Erythroblast (primary cell): ENCODE results near the gene GALK1.

Source experiments
- DNase-seq, 2 experiments: peaks; one replicate each; lab custom pipeline; 2025; lab: John Stamatoyannopoulos, UW
- GATA1 ChIP-seq: IDR thresholded peaks from 2 replicates; pipeline ENCODE4 v1.6.1; 2011; ENCODE audit warnings: low read depth, mild to moderate bottlenecking, control low read depth, low read length, moderate library complexity
- POLR2A ChIP-seq: IDR thresholded peaks from 2 replicates; pipeline ENCODE4 v1.6.1; 2011; ENCODE audit warnings: mild to moderate bottlenecking, low read length

Gene GALK1

GRCh38 chr17:75799402-75799801 lies 34.4 kb upstream of the GALK1 start:
- DNase-seq = no peak
- no peak for TF ChIP-seq GATA1
- TF ChIP-seq POLR2A = no peak

- TF ChIP-seq POLR2A = no peak
- DNase-seq = no peak
Observed at GRCh38 chr17:75795820-75796607, 31.0 kb upstream of the GALK1 start.

- TF ChIP-seq GATA1 (no peak), POLR2A (no peak)
- no peak for DNase-seq
Observed at GRCh38 chr17:75793460-75793859, 28.5 kb upstream of the GALK1 start.

GRCh38 chr17:75791254-75791653 lies 26.3 kb upstream of the GALK1 start:
- no peak for DNase-seq
- TF ChIP-seq GATA1 (no peak), POLR2A (no peak)

GRCh38 chr17:75785016-75785890 lies 20.3 kb upstream of the GALK1 start:
- TF ChIP-seq POLR2A = peak; percentile 83
- no peak for TF ChIP-seq GATA1
- DNase-seq = peak; percentile 97 to 98

- peak; percentile 99 for DNase-seq
- peak; percentile 72 for TF ChIP-seq POLR2A
- no peak for TF ChIP-seq GATA1
Observed at GRCh38 chr17:75784473-75785015, 19.6 kb upstream of the GALK1 start, which contains the start of gene UNK. Gene UNK (plus strand): TSS chr17:75784806. CDS start chr17:75784881, 75 bp downstream.

- TF ChIP-seq GATA1 = no peak
- no peak for TF ChIP-seq POLR2A
- no peak for DNase-seq
Observed at GRCh38 chr17:75783803-75784472, 18.9 kb upstream of the GALK1 start.

GRCh38 chr17:75783069-75783783 lies 18.2 kb upstream of the GALK1 start:
- peak; percentile 73 to 82 for DNase-seq
- TF ChIP-seq POLR2A (no peak), GATA1 (no peak)

GRCh38 chr17:75779987-75780889 lies 15.2 kb upstream of the GALK1 start:
- no peak for DNase-seq
- TF ChIP-seq POLR2A (peak; percentile 89), GATA1 (no peak)

- DNase-seq = peak; percentile 99 to 100
- TF ChIP-seq GATA1 = no peak
- TF ChIP-seq POLR2A = peak; percentile 100
Observed at GRCh38 chr17:75779250-75779986, 14.4 kb upstream of the GALK1 start.

- no peak for DNase-seq
- TF ChIP-seq POLR2A = no peak
Observed at GRCh38 chr17:75778861-75779249, 13.9 kb upstream of the GALK1 start.
